Superior temporal gyrus (tissue), 1 donor: ENCODE results near the gene BDNF.
"Not testable (repeated sequence)": the region's sequence is repeated elsewhere in the genome, so short reads cannot be mapped to it uniquely, and the experiment has no call there.

Source experiments
- DNase-seq: peaks from one replicate; pipeline ENCODE4 v3.0.0-alpha.2; 2016; ENCODE audit errors: extremely low spot score

Gene BDNF

DNA sequence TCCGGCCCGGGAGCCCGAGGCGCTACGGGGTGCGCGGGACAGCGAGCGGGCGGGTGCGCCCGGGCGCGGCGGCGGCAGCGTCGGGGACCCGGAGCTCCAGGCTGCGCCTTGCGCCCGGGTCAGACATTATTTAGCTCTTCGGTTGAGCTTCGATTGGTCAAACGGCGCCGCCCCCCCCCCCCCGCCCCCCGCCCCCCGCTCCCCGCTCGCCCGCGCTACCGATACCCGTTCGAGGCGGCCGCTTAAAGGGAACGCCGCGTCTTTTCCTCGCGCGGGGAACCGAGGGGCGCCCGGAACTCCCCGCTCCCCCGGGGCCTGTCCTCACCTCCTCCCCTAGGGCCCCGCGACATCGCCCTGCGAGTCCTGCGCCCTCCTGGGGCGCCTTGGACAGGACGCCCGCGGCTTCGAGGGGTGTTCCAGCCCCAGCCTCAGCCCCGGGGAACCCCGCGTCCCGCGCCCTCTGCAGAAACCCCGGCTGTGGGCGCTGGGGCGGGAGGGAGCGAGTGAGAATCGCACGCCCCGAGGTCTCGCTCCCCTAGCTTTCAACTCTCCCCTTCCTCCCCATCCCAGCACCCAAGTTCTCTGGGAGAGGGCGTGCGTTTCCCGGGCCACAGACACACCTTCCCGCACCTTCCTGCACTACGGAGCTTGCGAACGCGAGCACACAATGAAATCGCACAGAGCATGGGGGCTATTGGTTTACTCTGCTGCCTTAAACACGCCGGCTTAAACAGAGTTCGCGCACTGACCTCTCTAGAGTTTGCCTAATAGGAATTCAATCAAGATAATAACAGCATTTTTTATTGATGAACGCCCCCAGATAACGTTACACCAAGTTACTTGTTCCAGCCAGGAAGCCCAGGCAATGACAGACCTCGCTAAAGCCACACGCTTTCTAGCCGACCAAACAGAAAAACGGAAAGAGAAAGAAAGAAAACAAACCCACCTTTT is at the start of gene BDNF:
TSS of gene BDNF (minus strand) at position 105 of the 951 bp plus-strand sequence. CDS start 41,891 bp downstream, outside the sequence.
- DNase-seq, result no peak

DNA sequence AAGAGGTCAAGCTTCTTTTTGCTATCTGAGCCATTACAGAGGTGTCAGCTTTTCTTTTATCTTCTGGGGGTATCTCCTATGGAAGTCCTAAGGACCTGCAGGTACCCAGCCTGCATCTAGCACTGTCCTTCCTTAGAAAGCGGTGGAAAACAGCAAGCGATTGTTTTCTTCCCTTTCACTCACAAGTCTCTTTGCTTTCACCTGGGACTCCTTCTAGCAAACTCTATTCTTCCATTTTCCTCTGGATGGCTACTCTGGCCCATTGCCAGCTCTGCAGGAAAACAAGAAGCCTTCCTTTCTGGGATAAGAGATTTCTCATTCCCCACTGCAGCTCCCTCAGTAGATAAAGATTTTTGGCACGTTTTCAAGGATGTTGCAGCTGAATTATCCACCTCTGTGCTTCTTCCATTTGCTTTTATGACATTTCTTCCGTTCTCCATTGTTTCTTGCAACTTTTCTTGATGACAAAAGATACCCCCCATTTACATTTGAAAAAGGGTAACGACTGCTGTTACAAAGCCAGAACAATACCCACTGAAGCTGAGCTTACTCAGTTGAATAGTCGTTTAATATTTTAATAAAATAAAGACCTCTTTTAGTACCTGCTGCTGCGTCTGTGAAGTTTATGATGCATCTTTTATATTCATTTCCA is 40.2 kb upstream of the BDNF start:
- no peak for DNase-seq

DNA sequence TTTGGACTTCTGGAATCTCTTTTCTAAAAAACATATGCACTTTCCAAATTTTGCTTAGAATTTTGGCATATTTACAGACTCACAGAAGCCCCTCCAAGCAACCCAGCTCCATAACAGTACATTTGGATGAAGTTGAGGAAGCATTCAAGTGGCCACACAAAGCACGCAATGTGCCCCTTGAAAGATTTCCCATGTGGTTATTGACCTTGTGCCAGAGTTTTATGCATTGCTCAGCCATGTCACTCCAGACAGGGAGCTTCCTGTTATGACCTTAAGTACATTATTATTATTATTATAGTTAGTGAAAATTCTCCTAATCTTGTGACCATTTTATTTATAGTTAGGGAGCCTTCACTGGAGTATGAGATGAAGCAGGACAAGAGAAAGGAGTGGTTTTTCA is 35.0 kb upstream of the BDNF start:
- DNase-seq, result no peak

DNA sequence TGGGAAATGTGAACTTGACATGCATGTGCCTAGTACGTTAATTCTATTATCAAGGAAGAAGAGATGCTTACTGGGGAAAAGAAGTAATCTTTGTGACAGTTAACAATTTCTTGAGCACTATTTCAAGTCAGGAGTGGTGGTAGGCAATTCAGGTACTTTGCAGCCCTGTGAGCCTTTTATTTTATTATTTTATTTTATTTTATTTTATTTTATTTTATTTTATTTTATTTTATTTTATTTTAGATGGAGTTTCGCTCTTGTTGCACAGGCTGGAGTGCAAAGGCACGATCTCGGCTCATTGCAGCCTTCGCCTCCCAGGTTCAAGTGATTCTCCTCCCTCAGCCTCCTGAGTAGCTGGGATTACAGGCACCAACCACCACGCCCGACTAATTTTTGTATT is 31.5 kb upstream of the BDNF start:
- DNase-seq, result not testable (repeated sequence)

DNA sequence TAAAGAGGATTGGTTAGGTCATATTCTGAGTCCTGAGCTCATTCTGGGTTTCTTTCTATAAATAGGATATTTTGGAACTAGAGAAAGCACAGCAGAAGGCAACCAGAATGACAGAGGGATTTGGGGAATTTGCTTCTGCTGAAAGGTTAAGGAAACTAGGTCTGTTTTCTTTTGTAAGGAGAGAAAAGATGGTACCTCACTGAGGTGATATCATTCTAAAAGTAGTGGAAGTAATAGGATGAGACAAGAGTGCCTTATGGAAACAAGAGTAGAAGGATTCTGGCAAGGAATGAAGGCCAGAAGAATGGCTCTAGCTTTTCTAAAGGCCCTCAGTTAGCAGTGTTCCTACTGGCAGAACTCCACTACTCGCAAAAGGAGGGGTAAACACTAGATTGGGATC is 26.7 kb upstream of the BDNF start:
- no peak for DNase-seq

DNA sequence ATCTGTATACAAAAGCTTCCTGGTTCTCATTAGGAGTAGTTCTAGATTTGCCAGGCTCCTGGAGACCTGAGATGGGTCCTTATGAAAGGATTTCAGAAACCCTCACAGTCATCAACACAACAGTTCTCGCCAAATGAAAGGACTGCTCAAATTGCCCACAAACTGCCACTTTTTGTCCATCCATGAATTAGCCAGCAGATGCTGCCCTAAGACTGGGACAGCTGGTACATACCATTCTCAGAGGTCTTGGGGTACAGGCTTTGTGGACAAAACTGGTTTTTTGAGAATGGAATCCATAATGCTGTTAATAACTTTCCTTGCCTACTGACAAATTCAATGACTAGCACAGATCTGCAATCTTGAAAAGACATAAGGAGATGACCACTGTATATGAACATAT is 23.4 kb upstream of the BDNF start:
- no peak for DNase-seq

DNA sequence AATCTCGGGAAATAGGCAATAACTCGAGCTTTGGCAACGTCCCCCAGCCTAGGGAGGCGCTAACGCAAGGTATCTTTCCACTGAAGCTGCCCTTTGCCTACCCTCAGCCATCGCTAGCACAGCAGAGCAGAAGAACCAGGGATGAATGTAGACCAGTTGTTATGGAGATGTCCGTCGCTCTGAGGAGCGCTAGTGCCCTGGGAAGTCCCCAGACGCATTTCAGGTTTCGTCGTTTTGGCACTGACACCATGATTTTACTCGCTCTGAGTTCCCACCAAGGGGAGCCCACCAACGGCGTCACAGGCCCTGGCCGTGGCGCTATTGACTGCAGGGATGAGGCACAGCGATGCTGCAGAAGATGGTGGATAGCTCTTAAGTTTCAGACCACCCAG is 22.7 kb upstream of the BDNF start:
- DNase-seq, result no peak

DNA sequence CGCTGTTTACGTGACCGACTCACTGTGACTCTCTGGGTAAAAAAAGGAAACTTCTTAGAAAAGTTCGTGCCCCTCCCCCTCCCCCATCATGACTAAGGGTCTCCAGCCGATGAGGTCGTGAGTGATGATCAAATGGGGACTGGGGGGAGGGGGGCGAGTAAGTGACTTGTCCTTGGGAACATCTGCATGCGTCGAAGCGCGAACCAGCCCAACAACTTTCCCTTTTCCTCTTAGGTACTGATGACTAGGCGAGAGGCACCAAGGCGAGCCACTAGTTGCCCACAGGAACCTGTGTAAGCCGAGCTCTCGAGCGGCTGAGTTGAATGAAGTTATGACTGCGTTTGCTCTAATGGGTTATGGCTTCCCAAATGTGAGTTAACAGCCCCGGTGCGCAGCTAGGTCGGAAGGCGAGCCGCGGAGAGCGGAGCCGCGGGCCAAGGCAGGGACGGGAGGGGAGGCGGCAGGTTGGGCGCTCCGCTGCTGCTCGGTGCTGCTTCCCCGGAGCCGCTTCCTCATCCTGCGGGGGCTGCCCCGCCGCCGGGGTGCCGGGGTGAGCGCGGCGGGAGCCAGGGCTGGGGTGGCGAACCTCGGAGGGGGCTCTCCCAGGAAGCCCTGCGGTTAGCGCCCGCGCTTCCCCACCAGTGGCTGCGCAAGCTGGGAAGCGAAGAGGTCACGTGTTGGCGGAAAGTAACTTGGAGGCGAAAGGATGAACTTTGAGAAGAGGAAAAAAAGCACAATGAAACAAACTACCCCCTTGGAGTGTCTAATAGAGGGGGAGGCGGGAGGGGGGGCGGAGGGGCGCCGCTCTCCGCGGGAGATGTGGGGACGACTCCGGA is 22.1 kb upstream of the BDNF start:
- DNase-seq, result no peak

DNA sequence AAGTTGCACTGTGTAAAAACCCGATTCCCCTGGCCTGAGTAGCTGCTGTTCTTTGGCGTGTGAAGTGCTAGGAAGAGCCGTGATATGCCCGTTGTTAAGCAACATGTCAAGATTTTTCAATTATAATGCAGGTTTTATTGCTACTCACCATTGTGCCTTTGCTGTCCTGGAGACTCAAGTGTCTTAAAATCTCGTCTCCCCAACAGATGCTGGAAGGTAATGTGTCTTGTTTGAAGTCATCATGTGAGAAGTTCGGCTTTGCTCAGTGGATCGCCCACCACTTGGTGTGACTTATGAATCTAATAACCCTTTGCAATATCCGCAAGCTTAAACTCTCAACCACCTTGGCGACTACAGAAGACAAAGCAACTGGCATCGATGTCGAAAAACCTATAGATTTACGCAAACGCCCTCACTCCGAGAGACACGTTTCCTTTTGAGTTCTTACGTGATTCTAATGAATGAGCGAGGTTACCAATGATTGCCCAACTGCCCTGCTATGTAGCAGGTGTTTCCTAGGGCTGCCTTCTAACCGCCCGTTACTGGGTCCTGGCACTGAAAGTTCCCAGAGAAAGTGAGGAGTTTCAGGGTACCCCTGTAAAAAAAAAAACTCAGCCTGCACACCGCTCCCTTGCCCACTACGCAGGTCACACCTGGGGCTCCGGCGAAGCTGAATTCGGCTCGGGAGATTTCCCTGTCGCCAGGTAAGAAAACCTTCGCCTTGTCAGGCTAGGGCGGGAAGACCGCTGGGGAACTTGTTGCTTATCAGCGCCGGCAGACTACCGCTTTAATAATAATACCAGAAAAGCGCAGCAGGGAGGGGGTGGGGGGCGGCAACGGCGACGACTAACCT is 21.2 kb upstream of the BDNF start:
- DNase-seq, result no peak

DNA sequence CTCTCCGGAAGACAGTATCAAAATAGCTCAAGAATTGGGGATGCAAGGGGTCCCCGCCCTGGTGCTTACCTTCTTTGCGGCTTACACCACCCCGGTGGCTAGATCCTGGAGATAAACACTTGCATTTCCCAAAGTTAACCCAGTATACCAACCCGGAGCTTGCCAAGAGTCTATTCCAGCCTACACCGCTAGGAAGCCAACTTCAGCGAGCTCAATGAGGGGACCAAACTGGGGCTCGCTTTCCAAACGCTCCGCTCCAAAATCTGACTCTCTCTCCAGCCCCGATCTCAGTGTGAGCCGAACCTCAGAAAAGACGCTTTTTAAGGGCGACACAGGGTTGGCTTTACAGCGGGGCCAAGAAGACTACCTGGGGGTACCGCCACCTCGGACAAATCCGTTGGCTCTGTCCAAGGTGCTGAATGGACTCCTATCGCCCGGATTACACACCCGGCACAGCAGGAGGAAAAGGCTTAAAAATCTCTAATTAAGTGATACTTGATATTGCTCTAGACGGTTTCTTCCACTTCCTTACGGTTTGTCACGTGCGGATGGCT is 20.1 kb upstream of the BDNF start:
- no peak for DNase-seq

DNA sequence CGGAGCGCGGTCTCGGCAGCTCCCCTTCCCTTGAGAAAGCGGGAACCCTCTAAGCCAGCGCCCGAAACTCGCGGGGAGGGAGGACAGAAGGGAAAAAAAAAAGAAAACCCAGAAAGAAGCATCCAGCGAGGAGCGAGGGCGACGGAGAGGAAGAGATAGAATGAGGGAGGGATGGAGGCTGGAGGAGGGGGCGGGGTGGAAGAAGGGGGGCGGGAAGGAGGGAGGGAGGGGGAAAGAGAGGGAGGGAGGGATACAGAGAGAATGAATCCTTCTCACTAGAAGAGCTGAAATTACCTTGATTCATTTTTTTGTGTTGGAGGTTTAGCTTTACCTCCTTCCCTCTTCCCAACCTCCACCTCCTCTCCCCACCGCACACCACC is 19.3 kb upstream of the BDNF start:
- DNase-seq, result no peak

DNA sequence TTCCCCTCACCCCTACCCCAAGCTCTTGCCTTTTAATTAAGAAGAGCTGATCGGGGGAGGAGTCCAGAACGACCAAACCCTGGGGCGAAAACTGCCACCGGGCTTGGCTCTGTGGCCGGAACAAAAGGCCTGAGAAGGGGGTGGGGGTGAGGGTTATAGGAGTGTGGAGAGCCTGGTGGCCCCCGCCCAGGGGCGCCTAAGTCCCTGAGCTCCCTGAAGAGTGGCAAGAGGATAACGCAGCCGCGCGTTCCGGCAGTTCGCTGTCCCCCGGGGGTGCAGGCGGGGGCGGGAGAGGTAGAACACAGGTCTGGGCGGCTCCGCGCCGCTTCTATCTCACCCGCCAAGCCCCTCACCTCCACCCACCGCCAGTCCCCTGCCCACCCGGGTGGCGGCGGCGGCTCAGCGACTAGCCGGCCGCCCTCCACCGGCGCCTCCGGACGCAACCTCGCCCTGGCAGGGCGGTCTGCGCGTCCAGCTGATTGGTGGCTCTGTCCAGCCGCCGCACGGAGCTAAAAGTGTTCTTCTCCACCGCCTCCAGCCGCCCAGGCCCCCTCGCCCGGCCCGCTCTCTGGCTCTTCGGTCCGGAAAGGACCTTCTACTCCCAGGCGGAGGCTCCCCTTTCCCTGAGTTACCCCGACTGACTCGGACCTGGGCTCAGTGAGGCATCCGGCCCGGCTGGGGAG is 18.7 kb upstream of the BDNF start:
- DNase-seq, result no peak

DNA sequence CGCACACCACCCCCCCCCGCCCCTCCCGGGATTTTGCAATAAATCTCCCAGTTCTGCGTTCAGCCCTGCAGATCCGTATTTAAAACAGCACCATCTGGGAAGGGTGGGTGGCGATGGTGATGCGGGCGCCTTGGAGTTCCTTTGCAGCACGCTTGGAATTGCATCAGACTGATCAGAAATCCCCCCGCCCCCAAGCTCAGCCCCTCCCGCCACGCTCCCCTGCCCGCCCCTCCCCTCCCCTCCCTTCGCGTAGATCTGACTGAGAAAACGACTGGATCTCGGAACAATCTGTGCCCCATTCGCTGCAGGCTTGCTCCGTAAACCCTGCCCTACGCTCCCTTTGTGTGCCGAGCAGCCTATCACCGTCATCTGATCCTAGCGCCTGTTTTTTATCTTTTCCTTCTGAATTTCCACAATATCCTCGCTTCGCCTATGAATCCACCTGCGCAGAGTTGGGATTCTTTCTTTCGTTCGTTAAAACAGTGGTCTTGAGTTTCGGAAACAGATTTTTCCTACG is 18.1 kb upstream of the BDNF start:
- DNase-seq, result no peak

DNA sequence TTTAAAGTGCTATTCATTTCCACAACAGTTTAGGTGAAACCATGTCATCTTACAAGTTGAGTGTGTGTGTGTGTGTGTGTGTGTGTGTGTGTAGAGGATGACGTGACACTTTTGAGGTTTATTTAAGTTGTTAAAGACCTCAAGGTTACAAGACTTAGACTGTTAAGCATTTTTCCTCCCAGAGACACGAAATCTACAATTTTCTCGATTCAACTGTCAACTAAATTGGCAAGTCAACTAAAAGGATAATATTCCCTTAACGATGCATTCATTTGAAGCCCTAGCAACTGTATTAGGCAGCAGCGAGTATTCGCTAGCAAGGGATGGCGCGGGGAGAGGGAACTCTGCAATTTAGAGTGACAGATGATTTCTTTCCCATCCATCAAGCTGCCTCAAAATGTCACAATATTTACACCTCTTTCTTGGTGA is 17.6 kb upstream of the BDNF start:
- no peak for DNase-seq

DNA sequence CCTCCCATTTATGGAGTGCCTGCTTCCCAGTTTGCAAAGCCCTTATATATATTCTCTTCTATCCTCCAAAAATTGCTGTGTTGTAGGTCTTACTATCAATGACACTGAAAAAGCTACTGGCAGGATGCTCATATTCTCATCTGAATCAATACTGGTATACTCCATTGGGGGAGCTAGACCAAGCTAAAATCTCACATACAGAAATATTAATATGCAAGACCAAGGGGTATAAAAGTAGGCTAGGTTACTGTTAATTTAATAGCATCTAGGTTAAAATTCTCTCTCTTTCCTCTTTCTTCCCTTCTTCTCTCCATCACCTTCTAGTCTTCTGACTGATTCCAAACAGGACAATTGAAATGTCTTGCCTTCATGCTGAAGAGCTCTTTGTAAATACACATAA is 17.1 kb upstream of the BDNF start:
- no peak for DNase-seq

DNA sequence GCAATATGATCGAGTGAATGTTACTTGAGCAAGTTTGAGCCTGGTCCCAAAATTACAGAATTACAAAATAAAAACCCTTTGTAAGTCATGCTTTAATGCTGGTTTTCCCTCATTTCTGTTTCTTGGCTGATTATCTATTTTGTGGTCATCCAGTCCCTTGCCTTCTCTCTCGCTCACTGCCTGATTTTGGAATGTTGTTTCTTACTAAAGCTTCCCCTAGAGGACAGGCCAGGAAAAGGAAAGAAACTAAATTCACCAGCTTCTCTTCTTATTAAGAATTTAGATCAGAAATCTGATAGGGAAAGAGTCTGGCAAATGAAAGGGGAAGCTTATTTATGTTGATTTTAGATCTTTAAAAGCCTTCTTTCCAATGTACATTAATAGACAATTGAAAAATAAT is 16.6 kb upstream of the BDNF start:
- no peak for DNase-seq

DNA sequence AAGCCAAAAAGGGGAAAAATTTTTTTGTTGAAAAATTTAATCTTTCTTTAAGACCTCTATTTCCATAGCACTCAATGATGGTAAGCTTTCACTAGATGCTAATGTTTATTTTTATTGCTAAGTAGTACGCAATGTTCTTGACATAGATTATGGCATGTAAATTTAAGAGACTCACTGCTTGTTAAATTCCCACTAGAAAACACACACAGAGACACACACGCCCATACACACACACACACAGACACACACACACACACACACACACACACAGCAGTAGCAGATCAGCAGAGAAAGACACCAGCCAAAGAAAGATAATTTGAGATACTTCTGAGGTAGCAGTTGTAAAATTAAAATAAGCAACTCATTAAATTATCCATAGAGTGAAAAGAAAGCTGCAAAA is 16.0 kb upstream of the BDNF start:
- DNase-seq, result no peak

DNA sequence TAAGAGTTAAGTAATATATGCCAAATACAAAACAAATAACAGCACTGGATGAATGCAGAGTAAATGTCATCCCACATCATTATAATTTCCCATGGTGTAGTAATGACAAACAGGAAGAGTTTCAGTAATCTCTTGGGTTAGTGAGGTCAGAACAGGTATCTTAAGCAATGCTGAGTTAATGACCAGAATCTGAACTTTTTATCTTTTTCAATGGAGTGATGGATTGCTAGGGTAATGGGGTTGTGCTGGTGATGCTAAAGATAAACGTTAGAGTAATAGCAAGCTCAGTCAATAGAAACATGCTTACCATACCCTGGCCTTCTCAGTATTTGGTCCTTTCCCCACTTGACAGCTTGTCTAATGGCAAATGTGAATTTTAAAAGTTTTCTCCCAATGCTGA is 11.5 kb upstream of the BDNF start:
- DNase-seq, result no peak

DNA sequence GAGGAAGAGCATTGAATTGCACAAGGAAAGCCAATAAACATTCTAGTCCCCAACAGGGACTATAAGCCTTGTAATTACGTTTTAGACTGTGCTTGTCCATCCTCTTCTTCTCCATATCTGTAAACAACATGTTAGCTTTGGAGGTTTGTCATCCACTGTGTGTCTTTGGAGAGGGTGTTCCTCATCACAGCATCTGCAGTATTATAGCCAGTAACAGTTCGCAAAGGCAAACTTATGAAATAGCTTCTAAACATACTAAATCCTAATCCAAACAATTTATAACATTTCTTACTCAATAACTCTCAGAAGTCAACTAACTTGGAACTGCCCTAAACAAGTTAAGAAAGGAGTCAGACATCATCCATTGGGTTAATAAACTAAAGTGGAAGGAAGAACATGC is 10.3 kb upstream of the BDNF start:
- no peak for DNase-seq

DNA sequence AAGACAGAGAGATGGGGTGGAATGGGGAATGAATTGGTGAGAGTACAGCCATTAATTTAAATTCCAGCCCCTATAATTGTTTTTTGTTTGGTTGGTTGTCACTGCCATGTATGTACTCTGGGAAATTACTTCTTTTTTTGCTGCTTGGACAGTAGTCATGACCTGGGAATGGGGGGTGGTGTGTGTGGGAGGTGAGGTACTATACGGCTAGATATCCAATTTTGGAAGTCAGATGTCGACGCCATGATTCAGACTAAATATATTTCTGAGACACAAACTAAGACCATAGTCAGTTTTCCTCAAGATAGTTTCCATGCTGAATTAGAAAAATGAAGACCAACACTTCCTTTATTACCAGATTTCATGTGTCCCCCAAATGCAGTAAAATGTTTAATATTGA is 7.4 kb upstream of the BDNF start:
- DNase-seq, result no peak
